Stimulated activated CD4-positive, alpha-beta T cell treated with anti-CD3 and anti-CD28 coated beads, Interleukin-2, amount 100 ng/mL, for 24 hours (primary cell): ENCODE measurements around the gene BPIFB4.

ENCODE experiments used
- DNase-seq, 2 donors: peaks; one replicate each; pipeline ENCODE4 v3.0.0-alpha.2; 2020

The BPIFB4 gene

DNA sequence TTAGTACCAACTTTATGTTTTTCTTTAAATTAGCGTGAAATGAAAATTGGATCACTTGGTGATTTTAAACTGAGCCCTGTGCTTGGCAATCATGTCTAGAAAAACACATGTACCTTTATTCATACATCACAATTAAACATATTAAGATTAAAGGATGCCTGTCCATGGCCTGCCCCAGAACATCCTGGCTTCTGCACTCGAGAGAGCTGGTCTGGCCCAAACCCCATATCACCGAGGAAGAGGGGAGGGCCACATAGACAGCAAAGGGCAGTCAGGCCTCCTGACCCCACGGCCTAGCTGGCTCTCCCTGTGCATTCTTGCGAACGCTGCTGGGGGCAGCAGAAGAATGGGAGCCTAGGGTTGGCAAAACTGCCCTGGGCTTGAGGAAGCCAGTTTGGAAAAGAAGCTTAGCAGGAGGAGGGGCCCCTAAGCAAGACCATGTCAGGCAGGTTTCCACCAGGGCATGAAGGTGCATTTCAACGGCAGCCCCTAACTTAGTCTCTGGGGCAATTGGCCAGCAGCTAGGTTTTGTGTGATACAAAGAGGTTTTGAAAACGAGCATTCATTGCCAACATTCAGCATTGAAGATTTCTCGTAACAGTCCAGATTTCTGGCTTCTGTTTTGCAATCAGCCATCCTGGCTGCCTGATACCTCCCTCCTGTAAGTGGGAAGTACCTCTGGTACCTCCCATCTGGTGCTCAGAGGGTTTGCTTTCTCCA, 17.2 kb upstream of the BPIFB4 start:
- DNase-seq: no peak

DNA sequence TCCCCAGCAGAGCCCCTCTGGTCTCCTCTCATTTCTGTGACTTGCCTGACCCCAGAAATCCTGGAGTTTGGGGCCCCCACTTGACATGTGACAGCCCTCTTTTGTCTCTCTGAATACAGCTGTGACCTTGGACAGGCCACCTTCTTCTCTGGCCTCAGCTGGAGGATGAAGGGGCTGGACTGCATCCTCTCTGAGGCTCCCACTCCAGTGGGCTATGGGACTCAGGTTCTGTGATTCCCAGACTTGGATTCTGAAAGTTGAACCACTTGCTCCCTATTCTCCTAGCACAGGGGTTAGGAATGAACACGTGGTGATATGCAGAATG, 16.7 kb upstream of the BPIFB4 start:
- no peak for DNase-seq

GRCh38 chr20:33063271-33063670, 16.2 kb upstream of the BPIFB4 start:
- no peak for DNase-seq

DNA sequence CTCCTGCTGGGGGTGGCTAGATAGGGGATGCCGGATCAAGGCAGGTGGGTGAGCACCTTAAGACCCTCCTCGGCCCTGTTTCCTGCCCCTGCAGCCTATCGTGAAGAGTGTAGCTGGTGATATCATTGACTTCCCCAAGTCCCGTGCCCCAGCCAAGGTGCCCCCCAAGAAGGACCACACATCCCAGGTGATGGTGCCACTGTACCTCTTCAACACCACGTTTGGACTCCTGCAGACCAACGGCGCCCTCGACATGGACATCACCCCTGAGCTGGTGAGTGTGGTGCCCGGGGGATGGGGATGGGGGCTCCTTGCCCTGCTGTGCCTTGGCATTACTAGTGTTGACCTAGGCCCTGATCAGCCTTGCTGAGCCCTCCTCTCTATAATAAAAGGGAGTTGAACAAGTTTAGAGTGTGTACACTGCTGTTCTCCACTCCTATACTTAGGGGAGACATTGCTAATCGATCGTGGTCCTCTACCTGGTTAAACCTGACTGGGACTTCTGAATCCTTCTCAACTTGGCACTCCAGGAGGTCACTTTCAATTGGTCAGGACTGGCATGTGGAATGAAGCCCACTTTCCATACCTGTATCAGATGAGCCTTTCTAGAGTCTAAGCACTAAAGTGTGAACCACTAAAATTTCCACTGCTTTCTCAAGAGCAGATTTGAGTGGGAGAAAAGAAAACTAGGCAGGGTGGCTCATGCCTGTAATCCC, 14.7 kb upstream of the BPIFB4 start:
- no peak for DNase-seq

DNA sequence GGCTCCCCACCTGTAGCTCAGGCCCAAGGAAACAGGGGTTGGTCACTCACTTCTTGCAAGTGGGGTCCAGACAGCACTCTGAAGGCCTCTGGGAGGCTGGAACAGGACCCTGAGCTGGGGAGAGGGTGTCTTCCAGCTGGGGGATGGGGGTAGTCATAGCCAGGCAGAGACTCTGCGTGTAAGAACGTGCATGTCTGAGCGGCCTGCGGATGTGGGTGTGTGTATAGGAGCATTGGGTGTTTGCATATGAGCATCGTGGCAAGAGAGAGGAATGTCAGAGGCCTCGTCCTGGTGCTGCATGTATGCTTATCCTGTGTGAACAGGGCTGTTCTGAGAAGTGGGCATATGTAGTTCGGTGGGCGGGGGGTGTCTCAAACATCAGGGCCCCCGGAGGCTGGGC, 13.7 kb upstream of the BPIFB4 start:
- no peak for DNase-seq

DNA sequence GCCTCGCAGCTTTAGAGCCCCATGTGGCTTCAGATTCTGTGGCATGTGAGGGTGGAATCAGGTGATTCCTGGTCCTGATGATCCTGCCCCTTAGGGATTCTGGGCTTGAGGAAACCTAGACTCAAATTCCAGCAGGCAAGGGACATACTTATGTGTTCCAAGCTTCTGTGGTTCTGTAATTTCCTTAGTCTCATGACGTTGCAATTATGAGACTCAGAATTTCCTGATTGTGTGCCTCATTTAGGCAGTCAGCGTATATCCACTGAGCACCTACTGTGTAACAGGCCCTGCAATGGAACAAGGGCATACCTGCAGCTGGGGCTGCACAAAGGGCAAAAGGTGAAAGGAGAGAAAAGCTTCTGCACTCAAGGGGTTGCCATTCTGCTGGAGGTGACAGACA, 11.6 kb upstream of the BPIFB4 start:
- DNase-seq: no peak

GRCh38 chr20:33068251-33068939, 11.0 kb upstream of the BPIFB4 start:
- no peak for DNase-seq

GRCh38 chr20:33069673-33070072, 9.8 kb upstream of the BPIFB4 start:
- DNase-seq: no peak

GRCh38 chr20:33070111-33071053, 9.1 kb upstream of the BPIFB4 start:
- DNase-seq: no peak

GRCh38 chr20:33071198-33071597, 8.2 kb upstream of the BPIFB4 start:
- no peak for DNase-seq

DNA sequence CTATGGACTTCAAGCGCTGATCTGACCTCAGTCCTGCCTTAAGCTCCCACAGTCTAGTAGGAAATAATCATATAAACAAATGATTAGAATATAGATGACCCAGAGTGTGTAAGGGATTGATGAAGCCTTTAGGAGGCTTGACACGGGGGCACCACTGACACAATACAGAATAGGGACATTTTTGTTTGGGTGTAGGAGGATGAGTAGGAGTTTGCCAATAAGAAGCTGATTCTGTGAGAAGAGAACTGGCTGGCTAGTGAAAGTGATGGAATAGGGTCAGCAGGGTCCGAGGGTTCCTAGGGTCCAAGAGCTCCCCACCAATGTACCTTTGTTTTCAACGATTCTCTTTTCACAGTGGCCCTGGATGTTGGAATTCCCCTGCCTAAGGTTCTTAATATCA, 7.1 kb upstream of the BPIFB4 start:
- DNase-seq: no peak

DNA sequence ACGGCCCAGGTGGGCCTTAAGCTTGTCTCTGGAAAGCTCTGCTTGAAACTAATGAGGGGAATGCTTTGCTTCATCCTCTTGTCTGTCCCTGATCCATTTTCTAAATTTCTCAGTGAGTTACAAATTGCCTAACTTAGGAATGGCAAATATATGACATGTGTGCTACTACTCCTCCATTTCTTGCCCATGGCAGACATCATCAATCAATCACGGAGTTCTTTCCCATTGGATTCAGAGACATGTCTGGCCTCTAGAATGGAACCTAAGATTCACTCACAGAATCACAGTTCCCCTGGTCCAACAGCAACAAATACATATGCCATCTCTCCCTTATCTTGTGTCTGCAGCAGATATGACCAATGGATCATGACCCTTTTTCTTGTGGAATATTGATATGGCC, 6.6 kb upstream of the BPIFB4 start:
- DNase-seq: no peak

GRCh38 chr20:33074675-33075074, 4.8 kb upstream of the BPIFB4 start:
- DNase-seq: no peak

DNA sequence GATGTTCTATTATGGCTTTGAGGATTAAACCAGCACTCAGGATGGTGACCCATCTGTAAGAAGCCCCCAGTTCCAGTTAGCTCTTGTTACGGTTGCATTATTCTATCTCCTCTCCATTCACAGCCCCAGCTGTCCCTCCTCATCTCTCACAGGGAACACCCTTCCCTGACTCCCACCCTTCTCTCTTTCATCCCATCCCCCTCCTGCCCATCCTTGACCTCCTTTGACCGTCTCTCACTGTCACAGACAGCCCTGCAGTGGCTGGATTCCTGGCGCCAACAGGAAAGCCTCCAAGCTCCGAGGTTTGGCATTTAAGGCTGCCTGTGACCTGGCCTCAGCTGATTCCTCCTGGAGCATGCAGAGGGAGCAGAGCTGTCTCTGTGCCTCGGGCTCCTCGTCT, 4.2 kb upstream of the BPIFB4 start:
- no peak for DNase-seq

GRCh38 chr20:33076662-33077372, 2.6 kb upstream of the BPIFB4 start:
- DNase-seq: no peak

DNA sequence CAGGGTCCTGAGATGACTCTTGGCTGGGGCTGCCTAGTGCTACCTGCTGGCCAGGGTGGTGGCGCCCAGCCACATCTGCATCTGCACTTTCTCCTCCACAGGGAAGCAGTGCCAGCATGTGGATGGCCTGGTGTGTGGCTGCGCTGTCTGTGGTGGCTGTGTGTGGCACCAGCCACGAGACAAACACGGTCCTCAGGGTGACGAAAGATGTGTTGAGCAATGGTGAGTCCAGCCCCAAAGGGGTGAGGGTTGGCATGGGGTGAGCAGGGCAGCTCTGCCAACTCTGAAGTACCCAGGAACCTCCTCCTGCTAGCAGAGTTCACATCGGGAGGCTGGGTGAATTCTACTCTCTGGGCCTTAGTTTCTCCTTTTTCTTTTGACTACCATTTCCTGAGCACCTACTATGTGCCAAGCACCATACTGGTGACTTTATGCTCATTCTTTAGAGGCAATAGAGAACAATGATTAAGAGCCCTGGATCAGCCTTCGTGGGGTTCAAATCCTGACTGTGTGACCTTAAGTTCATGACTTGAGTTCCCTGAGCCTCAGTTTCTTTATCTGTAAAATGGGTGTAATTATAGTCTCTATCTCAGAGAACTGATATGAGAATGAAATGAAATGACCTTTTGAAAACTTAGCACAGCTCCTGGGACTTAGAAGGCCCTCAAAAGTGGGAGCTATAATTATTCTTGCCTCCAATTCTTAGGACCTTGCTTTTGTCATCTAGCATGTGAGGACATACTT, 2.1 kb downstream of the BPIFB4 start:
- DNase-seq: no peak

GRCh38 chr20:33082546-33082945, 3.1 kb downstream of the BPIFB4 start:
- no peak for DNase-seq

- no peak for DNase-seq
These were observed 4.3 kb downstream of the BPIFB4 start for GRCh38 chr20:33083544-33084340.

GRCh38 chr20:33084722-33085121, 5.3 kb downstream of the BPIFB4 start:
- DNase-seq: no peak

DNA sequence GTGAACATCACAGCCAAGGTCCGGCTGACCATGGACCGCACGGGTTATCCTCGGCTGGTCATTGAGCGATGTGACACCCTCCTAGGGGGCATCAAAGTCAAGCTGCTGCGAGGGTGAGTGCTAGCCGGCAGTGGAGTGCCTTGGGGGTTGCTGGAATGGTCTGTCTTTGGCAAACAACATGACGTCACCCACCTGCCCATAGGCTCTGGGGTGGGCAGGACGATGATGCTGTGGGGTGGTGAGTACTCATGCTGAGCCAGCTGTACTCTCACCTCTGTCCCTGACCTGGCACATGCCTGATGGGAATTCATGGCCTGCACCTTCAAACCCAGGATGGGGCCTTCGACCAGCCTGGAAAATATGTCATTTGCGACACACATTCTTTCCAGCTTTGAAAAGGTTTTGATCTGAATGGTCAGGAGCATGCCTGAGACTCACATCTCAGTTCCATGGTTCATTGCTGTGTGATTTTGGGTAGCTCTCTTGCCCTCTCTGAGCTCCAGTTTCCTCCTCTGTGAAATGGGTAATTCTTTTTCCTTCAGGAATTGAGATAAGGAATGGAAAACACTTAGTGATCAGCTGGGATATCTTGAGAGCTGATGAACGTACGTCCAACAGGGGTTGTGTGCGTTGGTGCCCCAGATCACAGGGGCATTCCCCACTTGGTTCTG, 6.7 kb downstream of the BPIFB4 start:
- DNase-seq: no peak
